HEK293 (cell line): ENCODE results near the gene APBB2.
A peak's percentile ranks its signal among the peaks of the same experiment; 100 is the strongest.

Experiments used
- CTCF ChIA-PET: fragments of 350-600 bp; formaldehyde crosslinking; extraction: SDS; loops from one replicate; lab custom pipeline; 2021; ENCODE audit warnings: antibody characterized with exemption; lab: Yijun Ruan, JAX
- POLR2A ChIA-PET: fragments of 300-600 bp; formaldehyde crosslinking; extraction: SDS; loops from one replicate; lab custom pipeline; 2020; ENCODE audit warnings: antibody characterized with exemption, inconsistent platforms; lab: Yijun Ruan, JAX
- H3K27ac ChIP-seq: fragments of 200-500 bp; sonication (Bioruptor generic); 2 replicates; pipeline ENCODE4 v1.5.1; 2014; ENCODE audit warnings: low read depth, low read length, control low read depth, inconsistent platforms; ENCODE audit errors: extremely low read depth
- H3K36me3 ChIP-seq, 2 experiments: fragments of 200-500 bp in 1 of 2; sonication (Bioruptor generic) in 1 of 2; 1 replicate in 1 of 2; 2 replicates in 1 of 2; pipeline ENCODE4 v1.5.1; 2014 to 2017; ENCODE audit warnings: inconsistent platforms in 2 of 2, low read length in 2 of 2; ENCODE audit not compliant: control insufficient read depth in 2 of 2, insufficient read depth in 1 of 2
- H3K4me1 ChIP-seq: fragments of 200-500 bp; sonication (Bioruptor generic); 2 replicates; pipeline ENCODE4 v1.5.1; 2014; ENCODE audit warnings: mild to moderate bottlenecking, low read length, inconsistent platforms; ENCODE audit not compliant: control insufficient read depth, insufficient read depth
- H3K4me3 ChIP-seq: 2 replicates; pipeline ENCODE4 v1.5.1; 2011; ENCODE audit warnings: low read depth, mild to moderate bottlenecking, control low read depth, low read length, moderate library complexity
- H3K9me3 ChIP-seq: fragments of 200-500 bp; sonication (Bioruptor generic); 2 replicates; pipeline ENCODE4 v1.5.1; 2014; ENCODE audit warnings: low read depth, low read length, inconsistent platforms; ENCODE audit not compliant: control insufficient read depth, insufficient read depth
- KLF1 ChIP-seq: fragments of 450-650 bp; formaldehyde crosslinking; IDR thresholded peaks from 2 replicates; pipeline ENCODE4 v1.5.1; 2016; ENCODE audit warnings: missing biosample characterization, missing genetic modification characterization
- KLF9 ChIP-seq: fragments of 450-650 bp; formaldehyde crosslinking; IDR thresholded peaks from 2 replicates; pipeline ENCODE4 v1.5.1; 2016; ENCODE audit warnings: missing biosample characterization, missing genetic modification characterization, low read depth
- MEIS1 ChIP-seq: sonication (generic); formaldehyde crosslinking; IDR thresholded peaks from 2 replicates; pipeline ENCODE4 v1.8.1; 2022; ENCODE audit warnings: missing genetic modification reagents, mild to moderate bottlenecking, borderline replicate concordance
- TRIM28 ChIP-seq: IDR thresholded peaks from 2 replicates; pipeline ENCODE4 v1.6.1; 2011; ENCODE audit warnings: low read length, control low read depth, borderline replicate concordance
- WT1 ChIP-seq: fragments of 450-650 bp; formaldehyde crosslinking; IDR thresholded peaks from 2 replicates; pipeline ENCODE4 v1.5.1; 2016; ENCODE audit warnings: missing biosample characterization, missing genetic modification characterization
- YY2 ChIP-seq: fragments of 450-650 bp; formaldehyde crosslinking; IDR thresholded peaks from 2 replicates; pipeline ENCODE4 v1.5.1; 2016; ENCODE audit warnings: missing biosample characterization, missing genetic modification characterization
- ZBTB7A ChIP-seq: fragments of 450-650 bp; formaldehyde crosslinking; IDR thresholded peaks from 2 replicates; pipeline ENCODE4 v1.5.1; 2016; ENCODE audit warnings: low read depth, missing biosample characterization, missing genetic modification characterization
- ZNF114 ChIP-seq: fragments of 450-650 bp; formaldehyde crosslinking; IDR thresholded peaks from 2 replicates; pipeline ENCODE4 v1.5.0; 2017; ENCODE audit warnings: missing biosample characterization, missing genetic modification characterization
- ZNF140 ChIP-seq: fragments of 450-650 bp; formaldehyde crosslinking; IDR thresholded peaks from 2 replicates; pipeline ENCODE4 v1.5.1; 2016; ENCODE audit warnings: missing biosample characterization, missing genetic modification characterization
- ZNF19 ChIP-seq: fragments of 450-650 bp; formaldehyde crosslinking; IDR thresholded peaks from 2 replicates; pipeline ENCODE4; 2016; ENCODE audit warnings: missing biosample characterization, missing genetic modification characterization, low read depth
- ZNF324 ChIP-seq: fragments of 450-650 bp; formaldehyde crosslinking; IDR thresholded peaks from 2 replicates; pipeline ENCODE4 v1.5.1; 2016; ENCODE audit warnings: missing biosample characterization, missing genetic modification characterization
- ZNF350 ChIP-seq: fragments of 450-650 bp; formaldehyde crosslinking; IDR thresholded peaks from 2 replicates; pipeline ENCODE4 v1.5.0; 2017; ENCODE audit warnings: missing biosample characterization, mild to moderate bottlenecking, missing genetic modification characterization
- ZNF394 ChIP-seq: fragments of 450-650 bp; formaldehyde crosslinking; IDR thresholded peaks from 2 replicates; pipeline ENCODE4 v1.5.1; 2016; ENCODE audit warnings: missing biosample characterization, missing genetic modification characterization, mild to moderate bottlenecking, moderate library complexity, borderline replicate concordance
- ZNF660 ChIP-seq: fragments of 450-650 bp; IDR thresholded peaks from 2 replicates; pipeline ENCODE4 v1.5.1; 2018; ENCODE audit warnings: missing biosample characterization, mild to moderate bottlenecking, missing genetic modification characterization
- ZNF837 ChIP-seq: fragments of 450-650 bp; formaldehyde crosslinking; IDR thresholded peaks from 2 replicates; pipeline ENCODE4 v1.5.1; 2016; ENCODE audit warnings: missing biosample characterization, missing genetic modification characterization
- TF ChIP-seq, protein P1 (sequence below): fragments of 450-650 bp; formaldehyde crosslinking; IDR thresholded peaks from 2 replicates; pipeline ENCODE4 v1.5.1; 2016; ENCODE audit warnings: missing biosample characterization, missing genetic modification characterization
- TF ChIP-seq, protein P2 (sequence below): fragments of 450-650 bp; formaldehyde crosslinking; IDR thresholded peaks from 2 replicates; pipeline ENCODE4 v1.5.1; 2017; ENCODE audit warnings: missing biosample characterization, missing genetic modification characterization
- TF ChIP-seq, protein P3 (sequence below): fragments of 450-650 bp; formaldehyde crosslinking; IDR thresholded peaks from 2 replicates; pipeline ENCODE4 v1.5.1; 2017; ENCODE audit warnings: missing biosample characterization, missing genetic modification characterization
- TF ChIP-seq, protein P4 (sequence below): fragments of 450-650 bp; formaldehyde crosslinking; IDR thresholded peaks from 2 replicates; pipeline ENCODE4 v1.5.1; 2016; ENCODE audit warnings: missing biosample characterization, missing genetic modification characterization

The APBB2 gene

DNA sequence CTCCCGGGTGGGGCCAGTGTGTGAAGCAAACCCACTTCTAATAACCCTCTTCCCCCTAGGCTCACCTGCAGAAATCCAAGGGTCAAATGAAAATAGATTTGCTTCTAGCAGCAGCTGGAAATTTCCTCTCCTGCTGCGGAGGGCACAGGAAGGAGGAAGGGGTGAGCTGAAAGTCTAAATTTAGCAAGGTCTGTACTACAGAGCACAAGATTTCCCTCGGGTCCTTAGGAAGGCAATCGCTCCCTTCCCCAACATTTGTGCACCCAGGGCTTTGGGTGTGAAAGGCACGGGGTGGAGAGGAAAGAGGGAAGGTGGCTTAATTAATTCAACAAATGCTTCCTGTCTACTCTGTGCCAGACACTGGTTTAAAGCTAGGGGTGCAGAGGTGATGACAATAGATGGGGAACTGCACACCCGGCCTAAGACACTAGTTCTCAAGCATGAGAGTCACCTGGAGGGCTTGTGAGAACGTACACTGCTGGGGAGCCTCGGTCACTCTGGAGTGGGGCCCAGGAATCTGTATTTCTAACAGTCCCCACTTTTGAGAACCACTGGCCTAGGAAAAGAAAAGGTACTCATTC lies 260.2 kb downstream of the APBB2 start:
- no peaks in the 10 kb centered on the region for H3K9me3 ChIP-seq
- CTCF ChIA-PET, result interaction anchor here (0.7 kb wide), 1 partner anchor 18 kb away, joined by 3 read pairs; no protein-coding TSS in a partner anchor
- no peaks in the 10 kb centered on the region for H3K4me1 ChIP-seq
- H3K27ac ChIP-seq, result no peak overlapping the region
- H3K4me3 ChIP-seq, result no peak overlapping the region
- POLR2A ChIA-PET, result no interaction called here
- no peaks in the 10 kb centered on the region for H3K36me3 ChIP-seq
- TF ChIP-seq YY2 (tag by site-specific recombination) (no peak), MEIS1 (CRISPR knock-in tag) (no peak), KLF1 (peak; percentile 21; the same call in 1 of the 2 replicates)

DNA sequence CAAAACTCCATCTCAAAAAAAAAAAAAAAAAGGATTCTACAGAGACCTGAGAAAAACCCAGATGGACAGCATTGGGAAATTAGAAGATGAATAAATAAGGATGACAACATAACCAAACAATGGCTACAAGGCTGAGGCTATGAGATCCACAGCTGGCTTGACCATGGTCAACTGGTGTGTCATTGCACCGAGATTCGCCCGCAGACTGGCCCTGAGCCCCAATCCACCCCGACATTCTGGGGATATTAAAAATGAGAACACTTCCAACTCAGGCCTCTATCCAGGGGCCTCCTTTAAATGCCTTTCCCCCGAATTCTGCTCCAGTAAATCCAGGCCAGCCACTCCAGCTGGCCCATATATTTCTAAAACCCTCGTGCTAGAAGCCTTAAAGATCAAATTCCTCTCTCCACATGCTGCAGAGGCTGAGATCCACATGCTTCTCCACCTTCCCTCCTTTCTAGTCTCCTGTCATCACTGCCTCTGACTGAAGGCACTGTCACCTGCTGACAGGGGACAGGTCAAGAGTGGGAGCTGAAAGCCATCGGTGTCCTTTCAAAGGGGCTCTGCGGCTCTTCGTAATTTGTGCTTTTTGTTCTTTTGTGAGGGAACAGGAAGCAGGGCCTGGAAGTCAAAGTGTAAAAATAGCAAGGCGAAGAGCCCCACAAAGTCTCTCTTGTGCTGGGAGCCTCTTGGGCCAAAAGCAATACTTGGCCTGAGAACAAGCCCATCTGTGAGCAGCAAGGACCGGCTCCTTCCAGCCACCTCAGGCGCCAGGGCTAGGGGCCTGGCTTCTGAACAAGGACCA lies 260.9 kb downstream of the APBB2 start:
- Histone ChIP-seq H3K27ac (no peak overlapping the region), H3K9me3 (no peaks in the 10 kb centered on the region), H3K4me3 (no peak overlapping the region), H3K36me3 (no peaks in the 10 kb centered on the region), H3K4me1 (no peaks in the 10 kb centered on the region)
- CTCF ChIA-PET, result no interaction called here
- TF ChIP-seq ZNF394 (no peak), ZNF114 (tag by site-specific recombination) (no peak), ZBTB7A (tag by site-specific recombination) (no peak), ZNF19 (no peak), KLF9 (no peak), ZNF660 (no peak), ZNF350 (no peak), TRIM28 (no peak), ZNF837 (no peak), WT1 (tag by site-specific recombination) (no peak), ZNF140 (tag by site-specific recombination) (no peak), ZNF324 (tag by site-specific recombination) (no peak)
- TF ChIP-seq, protein P1, sequence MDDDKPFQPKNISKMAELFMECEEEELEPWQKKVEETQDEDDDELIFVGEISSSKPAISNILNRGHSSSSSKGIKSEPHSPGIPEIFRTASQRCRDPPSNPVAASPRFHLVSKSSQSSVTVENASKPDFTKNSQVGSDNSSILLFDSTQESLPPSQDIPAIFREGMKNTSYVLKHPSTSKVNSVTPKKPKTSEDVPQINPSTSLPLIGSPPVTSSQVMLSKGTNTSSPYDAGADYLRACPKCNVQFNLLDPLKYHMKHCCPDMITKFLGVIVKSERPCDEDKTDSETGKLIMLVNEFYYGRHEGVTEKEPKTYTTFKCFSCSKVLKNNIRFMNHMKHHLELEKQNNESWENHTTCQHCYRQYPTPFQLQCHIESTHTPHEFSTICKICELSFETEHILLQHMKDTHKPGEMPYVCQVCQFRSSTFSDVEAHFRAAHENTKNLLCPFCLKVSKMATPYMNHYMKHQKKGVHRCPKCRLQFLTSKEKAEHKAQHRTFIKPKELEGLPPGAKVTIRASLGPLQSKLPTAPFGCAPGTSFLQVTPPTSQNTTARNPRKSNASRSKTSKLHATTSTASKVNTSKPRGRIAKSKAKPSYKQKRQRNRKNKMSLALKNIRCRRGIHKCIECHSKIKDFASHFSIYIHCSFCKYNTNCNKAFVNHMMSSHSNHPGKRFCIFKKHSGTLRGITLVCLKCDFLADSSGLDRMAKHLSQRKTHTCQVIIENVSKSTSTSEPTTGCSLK (tag by site-specific recombination), result no peak
- TF ChIP-seq, protein P2, sequence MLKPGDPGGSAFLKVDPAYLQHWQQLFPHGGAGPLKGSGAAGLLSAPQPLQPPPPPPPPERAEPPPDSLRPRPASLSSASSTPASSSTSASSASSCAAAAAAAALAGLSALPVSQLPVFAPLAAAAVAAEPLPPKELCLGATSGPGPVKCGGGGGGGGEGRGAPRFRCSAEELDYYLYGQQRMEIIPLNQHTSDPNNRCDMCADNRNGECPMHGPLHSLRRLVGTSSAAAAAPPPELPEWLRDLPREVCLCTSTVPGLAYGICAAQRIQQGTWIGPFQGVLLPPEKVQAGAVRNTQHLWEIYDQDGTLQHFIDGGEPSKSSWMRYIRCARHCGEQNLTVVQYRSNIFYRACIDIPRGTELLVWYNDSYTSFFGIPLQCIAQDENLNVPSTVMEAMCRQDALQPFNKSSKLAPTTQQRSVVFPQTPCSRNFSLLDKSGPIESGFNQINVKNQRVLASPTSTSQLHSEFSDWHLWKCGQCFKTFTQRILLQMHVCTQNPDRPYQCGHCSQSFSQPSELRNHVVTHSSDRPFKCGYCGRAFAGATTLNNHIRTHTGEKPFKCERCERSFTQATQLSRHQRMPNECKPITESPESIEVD (tag by site-specific recombination), result no peak
- TF ChIP-seq, protein P3, sequence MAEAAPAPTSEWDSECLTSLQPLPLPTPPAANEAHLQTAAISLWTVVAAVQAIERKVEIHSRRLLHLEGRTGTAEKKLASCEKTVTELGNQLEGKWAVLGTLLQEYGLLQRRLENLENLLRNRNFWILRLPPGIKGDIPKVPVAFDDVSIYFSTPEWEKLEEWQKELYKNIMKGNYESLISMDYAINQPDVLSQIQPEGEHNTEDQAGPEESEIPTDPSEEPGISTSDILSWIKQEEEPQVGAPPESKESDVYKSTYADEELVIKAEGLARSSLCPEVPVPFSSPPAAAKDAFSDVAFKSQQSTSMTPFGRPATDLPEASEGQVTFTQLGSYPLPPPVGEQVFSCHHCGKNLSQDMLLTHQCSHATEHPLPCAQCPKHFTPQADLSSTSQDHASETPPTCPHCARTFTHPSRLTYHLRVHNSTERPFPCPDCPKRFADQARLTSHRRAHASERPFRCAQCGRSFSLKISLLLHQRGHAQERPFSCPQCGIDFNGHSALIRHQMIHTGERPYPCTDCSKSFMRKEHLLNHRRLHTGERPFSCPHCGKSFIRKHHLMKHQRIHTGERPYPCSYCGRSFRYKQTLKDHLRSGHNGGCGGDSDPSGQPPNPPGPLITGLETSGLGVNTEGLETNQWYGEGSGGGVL (tag by site-specific recombination), result no peak
- TF ChIP-seq, protein P4, sequence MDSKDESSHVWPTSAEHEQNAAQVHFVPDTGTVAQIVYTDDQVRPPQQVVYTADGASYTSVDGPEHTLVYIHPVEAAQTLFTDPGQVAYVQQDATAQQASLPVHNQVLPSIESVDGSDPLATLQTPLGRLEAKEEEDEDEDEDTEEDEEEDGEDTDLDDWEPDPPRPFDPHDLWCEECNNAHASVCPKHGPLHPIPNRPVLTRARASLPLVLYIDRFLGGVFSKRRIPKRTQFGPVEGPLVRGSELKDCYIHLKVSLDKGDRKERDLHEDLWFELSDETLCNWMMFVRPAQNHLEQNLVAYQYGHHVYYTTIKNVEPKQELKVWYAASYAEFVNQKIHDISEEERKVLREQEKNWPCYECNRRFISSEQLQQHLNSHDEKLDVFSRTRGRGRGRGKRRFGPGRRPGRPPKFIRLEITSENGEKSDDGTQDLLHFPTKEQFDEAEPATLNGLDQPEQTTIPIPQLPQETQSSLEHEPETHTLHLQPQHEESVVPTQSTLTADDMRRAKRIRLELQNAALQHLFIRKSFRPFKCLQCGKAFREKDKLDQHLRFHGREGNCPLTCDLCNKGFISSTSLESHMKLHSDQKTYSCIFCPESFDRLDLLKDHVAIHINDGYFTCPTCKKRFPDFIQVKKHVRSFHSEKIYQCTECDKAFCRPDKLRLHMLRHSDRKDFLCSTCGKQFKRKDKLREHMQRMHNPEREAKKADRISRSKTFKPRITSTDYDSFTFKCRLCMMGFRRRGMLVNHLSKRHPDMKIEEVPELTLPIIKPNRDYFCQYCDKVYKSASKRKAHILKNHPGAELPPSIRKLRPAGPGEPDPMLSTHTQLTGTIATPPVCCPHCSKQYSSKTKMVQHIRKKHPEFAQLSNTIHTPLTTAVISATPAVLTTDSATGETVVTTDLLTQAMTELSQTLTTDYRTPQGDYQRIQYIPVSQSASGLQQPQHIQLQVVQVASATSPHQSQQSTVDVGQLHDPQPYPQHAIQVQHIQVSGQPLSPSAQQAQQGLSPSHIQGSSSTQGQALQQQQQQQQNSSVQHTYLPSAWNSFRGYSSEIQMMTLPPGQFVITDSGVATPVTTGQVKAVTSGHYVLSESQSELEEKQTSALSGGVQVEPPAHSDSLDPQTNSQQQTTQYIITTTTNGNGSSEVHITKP (tag by site-specific recombination), result no peak
- POLR2A ChIA-PET, result no interaction called here
